RCC 7860 (cell line): ENCODE results near the gene RFX2.
A peak's percentile ranks its signal among the peaks of the same experiment; 100 is the strongest.

Experiments
- DNase-seq: peaks from one replicate; pipeline ENCODE4 v3.0.0-alpha.2; 2015; ENCODE audit warnings: low spot score
- FAIRE-seq: peaks from 2 replicates; lab custom pipeline; 2012; peaks lifted over from hg19 to GRCh38; lab: Jason Lieb, UNC

Gene RFX2

GRCh38 chr19:6061376-6062130, 48.7 kb downstream of the RFX2 start:
- DNase-seq (no peak), FAIRE-seq (no peak)

- DNase-seq (peak; percentile 74), FAIRE-seq (no peak)
Measured at GRCh38 chr19:6060600-6061375, 49.5 kb downstream of the RFX2 start.

GRCh38 chr19:6059988-6060599, 50.2 kb downstream of the RFX2 start:
- FAIRE-seq, result no peak
- no peak for DNase-seq

GRCh38 chr19:6059396-6059947, 50.8 kb downstream of the RFX2 start:
- no peak for FAIRE-seq
- DNase-seq, result no peak

GRCh38 chr19:6058518-6059201, 51.6 kb downstream of the RFX2 start:
- no peak for FAIRE-seq

GRCh38 chr19:6057651-6058517, 52.4 kb downstream of the RFX2 start:
- no peak for DNase-seq
- FAIRE-seq, result no peak

More at GRCh38 chr19:6058518-6059201, 51.6 kb downstream of the RFX2 start:
- no peak for DNase-seq

GRCh38 chr19:6056801-6057650, 53.3 kb downstream of the RFX2 start:
- FAIRE-seq (peak; percentile 71), DNase-seq (peak; percentile 91)

GRCh38 chr19:6056282-6056741, 54.0 kb downstream of the RFX2 start:
- DNase-seq (no peak), FAIRE-seq (no peak)

GRCh38 chr19:6055013-6055795, 55.1 kb downstream of the RFX2 start:
- no peak for DNase-seq
- no peak for FAIRE-seq

GRCh38 chr19:6048793-6049405, 61.4 kb downstream of the RFX2 start:
- FAIRE-seq (no peak), DNase-seq (peak; percentile 50)

GRCh38 chr19:6048348-6048747, 62.0 kb downstream of the RFX2 start:
- no peak for FAIRE-seq

GRCh38 chr19:6047741-6048251, 62.5 kb downstream of the RFX2 start:
- FAIRE-seq (no peak), DNase-seq (peak; percentile 28)

More at GRCh38 chr19:6048348-6048747, 62.0 kb downstream of the RFX2 start:
- no peak for DNase-seq

GRCh38 chr19:6047256-6047655, 63.0 kb downstream of the RFX2 start:
- FAIRE-seq (no peak), DNase-seq (no peak)

- FAIRE-seq, result no peak
Measured at GRCh38 chr19:6045108-6045507, 65.2 kb downstream of the RFX2 start.

GRCh38 chr19:6044056-6044805, 66.1 kb downstream of the RFX2 start:
- no peak for FAIRE-seq

More at GRCh38 chr19:6045108-6045507, 65.2 kb downstream of the RFX2 start:
- no peak for DNase-seq

More at GRCh38 chr19:6044056-6044805, 66.1 kb downstream of the RFX2 start:
- DNase-seq, result no peak
